GM18499 (cell line): ENCODE data around the gene PTPN3.
"Not testable (repeated sequence)": the region's sequence is repeated elsewhere in the genome, so short reads cannot be mapped to it uniquely, and the experiment has no call there.

Experiments used
- ATAC-seq: cut with Tn5 transposase; IDR thresholded peaks from one replicate; pipeline ENCODE4 v1.9.1; 2021; ENCODE audit warnings: moderate number of reproducible peaks; ENCODE audit not compliant: insufficient read depth, unreplicated experiment

The PTPN3 gene

DNA sequence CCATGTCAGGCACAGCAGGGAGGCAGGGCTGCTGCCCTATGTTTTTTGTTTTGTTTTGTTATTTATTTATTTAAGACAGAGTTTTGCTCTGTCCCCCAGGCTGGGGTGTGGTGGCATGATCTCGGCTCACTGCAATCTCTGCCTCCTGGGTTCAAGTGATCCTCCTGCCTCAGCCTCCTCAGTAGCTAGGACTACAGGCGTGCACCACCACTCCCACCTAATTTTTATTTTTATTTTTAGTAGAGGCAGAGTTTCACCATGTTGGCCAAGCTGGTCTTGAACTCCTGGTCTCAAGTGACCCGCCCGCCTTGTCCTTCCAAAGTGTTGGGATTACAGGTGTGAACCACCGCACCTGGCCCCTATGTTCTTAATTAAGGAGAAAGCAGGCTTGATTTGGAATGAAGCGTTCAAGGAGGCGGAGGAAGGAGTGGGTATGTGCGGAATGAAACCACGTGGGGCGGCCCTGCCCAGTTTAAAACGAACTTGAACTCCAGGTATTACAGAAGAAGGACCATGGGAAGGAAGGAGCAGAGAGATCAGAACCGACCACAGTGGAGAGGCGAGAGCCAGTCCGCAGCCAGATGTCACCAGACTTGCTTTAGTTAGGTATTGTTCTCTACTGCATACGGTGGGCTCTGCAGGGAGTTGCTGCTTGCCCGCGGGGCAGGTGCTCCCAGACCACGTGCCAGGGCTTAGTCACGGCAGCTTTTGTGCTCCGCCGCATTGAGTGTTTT lies 142.4 kb downstream of the PTPN3 start:
- ATAC-seq = no peak

DNA sequence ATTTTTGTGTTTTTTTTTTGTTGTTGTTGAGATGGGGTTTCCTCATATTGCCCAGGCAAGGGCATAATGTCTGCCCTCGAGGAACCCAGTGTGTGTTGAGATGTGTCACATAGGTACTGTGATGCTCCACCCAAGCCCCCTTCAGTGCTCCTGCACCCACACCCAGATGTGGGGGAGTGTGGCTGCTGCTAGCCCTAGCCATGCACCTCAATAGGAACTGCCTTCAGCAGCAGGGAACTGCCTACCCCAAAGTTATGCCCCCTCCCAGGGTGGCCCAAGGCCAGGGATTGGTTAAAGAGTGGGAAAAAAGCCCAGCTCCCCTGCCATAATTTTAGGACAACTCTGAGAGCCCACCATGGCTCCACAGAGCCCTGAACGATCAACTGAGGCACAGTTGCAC lies 143.9 kb downstream of the PTPN3 start:
- ATAC-seq = no peak

DNA sequence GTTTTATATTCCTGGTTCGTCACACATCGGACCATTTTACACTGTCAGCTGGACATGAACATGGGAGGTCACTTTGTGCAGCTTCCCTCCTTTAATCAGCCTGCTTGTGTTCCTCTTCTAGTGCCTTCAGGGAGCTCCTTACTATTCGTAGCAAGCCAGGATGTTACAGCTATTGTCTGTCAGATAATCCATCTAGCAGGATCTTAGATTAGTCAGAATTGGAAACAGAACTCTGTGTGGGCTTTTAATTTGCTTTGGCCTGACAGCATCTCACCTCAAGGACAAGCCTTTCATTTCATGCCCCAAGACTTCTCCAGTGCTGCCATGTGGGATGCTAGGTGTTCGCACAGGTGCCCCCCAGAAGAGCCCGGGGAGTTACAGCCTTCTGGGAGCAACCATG lies 147.1 kb downstream of the PTPN3 start:
- ATAC-seq = no peak

DNA sequence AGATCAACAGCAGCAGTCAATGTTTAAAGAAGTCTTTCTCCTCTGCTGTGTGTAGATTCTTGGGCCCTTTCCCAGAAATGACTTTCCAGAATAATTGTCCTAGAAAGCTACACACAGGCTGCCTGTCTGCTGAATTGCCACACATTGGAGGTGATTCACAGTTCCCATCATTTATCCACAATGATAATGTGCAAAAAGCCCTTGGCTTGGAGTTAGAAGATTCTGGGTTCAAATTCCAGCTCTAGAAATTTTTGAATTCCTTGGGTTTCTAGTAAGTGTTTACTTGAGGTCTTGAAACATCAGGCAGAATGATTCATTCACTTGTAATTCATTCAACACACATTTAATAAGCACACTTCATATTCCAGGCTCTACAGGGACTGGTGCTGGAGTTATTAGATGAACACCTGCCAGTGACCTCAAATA lies 148.7 kb downstream of the PTPN3 start:
- ATAC-seq = no peak

DNA sequence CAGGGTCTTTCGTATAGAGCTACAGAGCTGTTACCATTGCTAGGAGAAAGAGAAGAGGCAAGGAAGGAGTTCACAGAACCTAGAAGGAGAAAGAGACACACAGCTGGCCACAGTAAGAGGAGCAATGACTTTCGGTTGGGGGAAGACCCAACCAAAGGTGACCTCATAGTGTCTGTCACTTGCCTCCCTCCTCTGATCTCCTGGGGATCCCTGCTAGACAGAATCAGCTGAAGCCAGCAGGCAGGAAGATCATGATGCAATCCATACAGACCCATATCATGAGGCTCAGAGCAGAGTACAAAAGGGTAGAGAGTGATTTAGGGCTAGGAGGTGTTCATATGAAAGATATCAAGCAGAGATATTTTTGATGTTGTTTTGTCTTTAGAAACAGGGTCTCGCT lies 151.2 kb downstream of the PTPN3 start:
- ATAC-seq = no peak

DNA sequence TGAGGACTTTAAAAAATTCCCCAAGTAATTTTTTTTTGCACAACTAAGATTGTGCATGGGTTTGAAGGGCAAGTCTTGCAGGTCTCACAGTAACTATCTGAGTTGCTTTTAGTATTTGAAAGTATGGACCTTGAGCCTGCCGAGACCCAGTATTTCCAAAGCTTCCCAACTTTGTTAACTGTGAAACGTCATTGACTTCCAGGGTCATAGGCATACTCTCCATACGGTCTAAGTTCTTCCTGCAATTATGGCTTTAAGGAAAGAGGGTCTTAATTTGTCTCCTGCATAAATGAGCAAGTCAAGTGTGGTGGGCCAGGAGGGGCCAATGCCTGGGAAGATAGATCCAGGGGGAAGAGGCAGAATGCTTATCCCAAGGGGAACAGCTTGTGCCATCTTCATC lies 153.2 kb downstream of the PTPN3 start:
- no peak for ATAC-seq

DNA sequence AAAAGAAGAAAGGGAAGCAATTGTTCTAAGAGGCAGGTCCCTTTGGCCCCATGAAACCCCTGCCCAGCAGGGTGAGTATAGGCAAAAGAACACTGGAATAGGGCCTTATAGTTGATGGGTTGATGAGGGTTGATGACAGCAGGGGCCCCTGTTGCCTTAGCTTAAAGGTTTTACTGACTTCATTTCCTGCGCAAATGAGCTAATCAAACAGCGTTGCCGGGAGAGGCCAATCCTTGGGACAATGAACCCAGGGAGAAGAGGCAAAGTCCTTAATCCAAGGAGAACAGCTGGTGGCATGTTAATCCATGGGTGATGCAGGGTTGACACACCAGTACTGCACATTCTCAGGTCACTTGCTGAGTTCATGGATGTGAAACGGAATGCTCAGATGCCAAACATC lies 155.2 kb downstream of the PTPN3 start:
- ATAC-seq = no peak

DNA sequence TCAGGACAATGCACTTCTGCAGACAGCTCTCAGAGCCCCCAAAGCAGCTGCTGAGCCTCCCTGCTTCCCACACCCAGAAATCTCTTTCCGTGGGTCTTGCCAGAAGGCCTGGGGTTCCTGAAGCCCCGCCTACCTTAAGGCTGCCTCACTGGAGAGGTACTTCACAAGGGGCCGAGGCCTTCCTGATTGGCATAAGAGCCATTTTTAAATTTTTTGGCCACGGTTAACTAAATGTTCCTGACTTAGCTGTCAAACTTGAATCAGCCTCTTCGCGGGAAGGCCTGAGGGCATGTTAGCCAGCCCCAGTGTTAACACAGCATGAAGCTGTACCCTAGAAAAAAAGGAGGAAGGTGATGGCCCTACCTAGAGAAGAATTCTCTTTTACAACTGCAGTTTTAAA lies 156.5 kb downstream of the PTPN3 start:
- ATAC-seq = no peak

DNA sequence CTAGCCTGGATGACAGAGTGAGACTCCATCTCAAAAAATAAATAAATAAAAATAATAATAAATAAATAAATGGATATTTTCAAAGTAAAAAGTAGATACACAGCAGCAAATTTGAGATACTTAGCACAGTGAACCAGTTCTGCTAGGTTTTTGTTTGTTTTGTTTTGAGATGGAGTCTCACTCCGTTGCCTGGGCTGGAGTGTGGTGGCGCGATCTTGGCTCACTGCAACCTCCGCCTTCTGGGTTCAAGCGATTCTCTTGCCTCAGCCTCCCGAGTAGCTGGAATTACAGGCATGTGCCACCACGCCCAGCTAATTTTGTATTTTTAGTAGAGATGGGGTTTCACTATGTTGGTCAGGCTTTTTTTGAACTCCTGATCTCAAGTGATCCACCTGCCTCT lies 157.1 kb downstream of the PTPN3 start:
- ATAC-seq = not testable (repeated sequence)

DNA sequence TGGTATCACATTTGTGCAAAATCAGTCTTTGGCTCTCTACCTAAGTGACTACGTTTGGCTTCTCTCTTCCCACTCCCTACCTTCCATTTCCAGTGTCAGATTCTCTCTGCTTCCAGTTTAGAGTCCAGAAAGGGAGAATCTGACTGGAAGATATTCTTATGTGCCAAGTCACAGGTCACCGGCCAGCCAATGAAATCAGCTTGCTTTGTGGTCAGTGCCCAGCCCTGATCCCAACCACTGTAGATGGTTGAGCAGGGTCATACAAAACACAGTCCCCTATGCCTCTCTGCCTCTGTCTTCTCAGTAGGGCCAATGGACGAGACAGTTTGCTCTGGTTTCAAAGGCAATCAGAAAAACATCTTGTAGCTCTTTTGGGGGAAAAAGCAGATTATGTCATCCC lies 161.7 kb downstream of the PTPN3 start:
- ATAC-seq = no peak

DNA sequence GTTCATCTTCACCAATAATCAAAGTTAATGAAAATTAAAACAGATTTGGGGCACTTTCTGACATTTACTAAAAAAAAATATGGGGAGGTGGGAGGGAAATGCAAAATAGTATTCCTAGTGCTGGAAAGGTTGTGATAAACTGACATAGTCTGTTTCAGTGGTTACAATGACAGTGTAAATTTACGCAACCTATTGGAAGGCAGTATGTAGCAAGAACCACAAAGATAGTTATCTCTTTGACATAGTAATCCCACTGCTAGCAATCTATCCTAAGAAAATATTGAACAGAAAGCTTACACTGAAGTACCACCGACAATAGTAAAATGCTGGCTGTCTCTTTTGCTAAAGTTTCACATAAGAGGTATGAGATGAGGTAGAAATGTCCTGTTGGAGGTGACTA lies 162.2 kb downstream of the PTPN3 start:
- ATAC-seq = no peak

DNA sequence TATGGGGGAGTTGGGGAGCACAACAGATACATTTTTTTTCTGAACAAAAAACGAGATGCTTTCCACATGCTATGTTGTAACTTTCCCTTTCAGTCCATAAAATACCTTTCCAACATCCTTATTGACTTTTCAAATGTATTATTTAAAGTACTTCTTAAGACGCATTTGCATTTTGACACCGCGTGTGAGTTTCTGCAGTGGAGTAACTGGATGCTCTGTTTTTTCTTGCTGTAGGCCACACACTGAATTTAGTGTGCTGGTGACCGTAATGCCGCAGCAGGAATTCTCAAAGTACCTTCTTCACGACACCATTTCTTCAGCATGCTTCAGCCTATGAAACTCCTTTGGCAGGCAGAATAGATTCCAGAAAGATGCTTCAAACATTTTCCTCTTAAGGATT lies 163.0 kb downstream of the PTPN3 start:
- ATAC-seq = no peak

DNA sequence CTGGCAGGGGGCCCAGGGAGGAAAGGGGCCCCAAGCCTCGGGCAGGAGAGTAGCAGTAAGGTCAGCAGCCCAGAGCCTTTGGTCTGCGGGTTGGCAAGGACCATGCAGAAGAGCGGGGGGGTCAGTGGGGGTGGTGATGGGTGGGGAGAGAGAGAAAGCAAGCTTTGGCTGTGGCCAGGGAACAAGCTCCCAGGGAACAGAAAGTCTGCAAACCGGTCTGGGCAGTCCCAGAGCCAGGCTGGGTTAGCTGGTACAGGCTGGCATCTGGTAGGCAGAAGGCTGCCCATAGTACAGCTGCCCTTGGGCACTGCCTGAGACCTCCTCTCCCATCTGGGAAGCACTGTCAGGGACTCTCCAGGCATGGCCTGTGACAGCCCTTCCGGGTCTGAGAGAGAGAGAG lies 166.8 kb downstream of the PTPN3 start:
- no peak for ATAC-seq

DNA sequence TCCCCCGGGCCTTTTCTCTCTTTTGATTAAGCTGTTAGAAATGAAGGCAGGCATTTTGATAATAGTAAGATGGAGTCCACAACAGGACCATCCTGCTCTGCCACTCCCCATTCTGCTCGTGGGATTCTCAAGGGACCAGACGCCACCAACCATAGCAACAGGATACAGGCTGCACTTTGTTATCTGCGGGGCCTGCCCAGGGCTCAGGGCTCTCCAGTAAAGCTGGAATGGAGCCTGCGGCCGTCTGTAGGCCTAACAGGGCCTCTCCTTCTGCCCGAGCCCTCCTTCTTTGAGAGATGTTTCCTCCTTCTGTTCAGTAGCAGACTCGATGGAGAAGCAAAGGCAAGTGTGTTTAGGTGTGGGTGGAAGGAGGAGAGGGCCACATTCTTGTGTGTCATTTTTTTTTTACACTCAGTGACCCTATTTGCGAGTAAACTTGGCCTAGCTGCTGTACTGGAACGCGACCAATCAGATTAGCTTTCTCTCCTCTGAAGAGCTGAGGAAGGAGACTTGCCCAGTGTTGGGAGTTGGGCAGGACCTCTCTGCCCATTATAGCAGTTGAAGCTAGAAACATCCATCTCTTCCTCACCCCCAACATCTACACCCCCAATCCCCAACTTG lies 168.4 kb downstream of the PTPN3 start:
- ATAC-seq = no peak

DNA sequence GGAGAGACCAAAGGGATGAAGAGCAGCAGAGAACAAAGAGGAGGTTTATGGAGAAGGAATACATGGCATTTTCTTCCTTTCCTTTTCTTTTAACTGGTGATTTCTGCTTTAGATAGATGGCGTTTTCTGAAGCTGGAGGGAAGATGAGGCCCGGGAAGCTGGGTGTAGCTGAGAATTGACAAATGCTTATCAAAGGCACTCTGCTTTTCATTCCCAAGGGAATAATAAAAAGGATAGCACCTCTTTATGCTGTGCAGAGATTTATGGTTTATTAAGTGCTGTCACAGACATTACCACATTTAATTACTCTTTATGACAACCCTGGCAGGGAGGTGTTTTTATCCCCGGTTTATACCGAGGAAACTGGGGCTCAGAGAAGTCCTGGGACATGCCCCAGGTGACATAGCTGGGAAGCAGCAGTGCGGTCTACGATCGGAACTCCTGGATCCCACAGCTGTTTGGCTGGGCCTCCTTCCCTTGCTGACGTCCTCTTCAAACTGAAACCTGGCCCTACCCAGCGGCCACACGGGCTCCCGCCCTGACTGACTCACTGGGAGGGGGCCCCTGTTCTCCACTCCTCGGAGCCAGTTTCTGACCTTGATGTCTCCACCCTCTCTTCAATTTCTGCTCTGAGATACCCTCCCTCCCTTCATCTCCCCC lies 169.0 kb downstream of the PTPN3 start:
- no peak for ATAC-seq
